IPS-NIHi11 (cell line): Measurements from ENCODE around the gene ZNF234.
A peak's percentile ranks its signal among the peaks of the same experiment; 100 is the strongest.
"Not testable (repeated sequence)": the region's sequence is repeated elsewhere in the genome, so short reads cannot be mapped to it uniquely, and the experiment has no call there.

ENCODE experiments used
- DNase-seq: peaks from one replicate; pipeline ENCODE4 v3.0.0; 2012; ENCODE audit warnings: mixed read lengths, low spot score

Gene ZNF234

DNA sequence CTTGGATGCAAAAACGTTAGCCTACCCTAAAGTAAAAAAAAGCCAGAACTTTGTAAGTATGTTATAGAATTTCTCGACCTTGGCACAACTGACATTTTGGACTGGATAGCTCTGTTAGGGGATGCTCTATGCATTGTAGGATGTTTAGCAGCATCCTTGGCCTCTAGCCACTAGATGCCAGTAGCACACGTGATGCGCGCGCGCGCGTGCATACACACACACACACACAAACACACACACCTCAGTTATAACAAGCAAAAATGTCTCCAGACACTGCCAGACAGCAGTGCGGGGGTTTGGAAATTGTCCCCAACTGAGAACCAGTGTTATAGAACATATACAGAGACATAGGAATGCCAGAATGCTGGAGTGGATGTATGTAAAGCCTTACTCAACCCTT lies 40.8 kb downstream of the ZNF234 start:
- no peak for DNase-seq

DNA sequence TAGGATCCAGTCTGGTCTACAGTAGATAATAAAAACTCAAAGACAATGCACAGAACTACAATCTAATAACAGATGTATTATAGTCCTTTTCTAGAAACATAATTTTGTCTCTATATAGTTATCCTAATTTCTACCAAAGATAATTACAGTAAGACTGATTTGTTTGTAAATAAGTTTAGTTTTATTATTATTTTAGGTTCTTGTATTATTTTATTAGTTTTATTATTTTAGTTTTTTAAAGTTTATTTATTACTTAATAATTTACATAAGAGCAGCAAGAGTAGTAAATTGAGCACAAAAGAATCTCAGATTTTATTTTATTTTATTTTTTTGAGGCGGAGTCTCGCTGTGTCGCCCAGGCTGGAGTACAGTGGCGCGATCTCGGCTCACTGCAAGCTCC lies 48.7 kb downstream of the ZNF234 start:
- no peak for DNase-seq

DNA sequence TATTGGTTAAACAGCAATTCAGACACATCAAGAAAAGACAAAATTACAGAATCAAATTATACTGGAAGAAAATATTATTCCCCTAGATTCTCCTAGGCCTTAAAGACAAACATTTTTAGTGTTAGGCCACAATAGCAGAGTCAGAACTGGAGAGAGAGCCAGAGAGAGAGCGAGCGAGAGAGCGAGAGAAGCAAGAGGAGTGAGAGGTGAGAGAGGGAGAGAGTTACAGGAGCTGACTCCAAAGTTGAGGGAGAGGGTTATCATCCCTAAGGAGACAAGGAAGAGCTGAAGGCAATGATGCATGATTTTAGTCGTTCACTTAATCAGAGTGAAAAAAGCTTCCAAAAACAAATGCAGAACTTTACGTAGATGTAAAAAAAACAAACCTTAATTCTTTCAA lies 50.8 kb downstream of the ZNF234 start:
- DNase-seq = no peak

DNA sequence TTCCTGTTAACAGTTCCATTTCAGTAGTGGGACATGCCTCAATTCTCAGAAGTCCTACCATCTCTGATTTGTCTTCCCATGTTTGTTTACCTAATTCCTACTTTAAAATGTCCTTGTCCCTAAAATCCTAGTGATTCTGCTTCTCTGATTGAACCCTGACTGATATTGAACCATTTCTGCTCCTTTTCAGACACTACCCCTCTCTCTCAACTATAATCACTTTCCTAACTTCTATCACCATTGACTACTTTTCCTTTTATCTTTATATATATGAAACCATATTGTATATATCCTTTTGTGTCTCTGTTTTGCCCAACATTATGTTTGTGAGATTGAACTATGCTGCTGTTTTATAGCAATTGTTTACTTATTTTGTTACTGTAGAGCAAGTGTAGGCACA lies 55.4 kb downstream of the ZNF234 start:
- no peak for DNase-seq

DNA sequence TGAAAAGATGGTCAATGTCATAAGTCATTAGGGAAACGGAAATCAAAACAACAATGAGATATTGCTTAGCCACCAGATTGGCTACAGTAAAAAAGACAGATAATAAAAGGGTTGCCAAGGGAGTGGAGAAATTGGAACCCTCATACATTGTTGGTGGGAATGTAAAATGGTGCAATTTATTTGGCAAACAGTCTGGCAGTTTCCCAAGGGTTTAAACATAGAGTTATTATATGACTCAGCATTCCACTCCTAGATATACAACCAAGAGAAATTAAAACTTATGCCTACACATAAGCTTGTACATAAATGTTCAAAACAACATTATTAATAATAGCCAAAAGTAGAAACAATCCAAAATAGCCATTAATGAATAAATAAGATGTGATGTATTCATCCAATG lies 61.1 kb downstream of the ZNF234 start:
- no peak for DNase-seq

DNA sequence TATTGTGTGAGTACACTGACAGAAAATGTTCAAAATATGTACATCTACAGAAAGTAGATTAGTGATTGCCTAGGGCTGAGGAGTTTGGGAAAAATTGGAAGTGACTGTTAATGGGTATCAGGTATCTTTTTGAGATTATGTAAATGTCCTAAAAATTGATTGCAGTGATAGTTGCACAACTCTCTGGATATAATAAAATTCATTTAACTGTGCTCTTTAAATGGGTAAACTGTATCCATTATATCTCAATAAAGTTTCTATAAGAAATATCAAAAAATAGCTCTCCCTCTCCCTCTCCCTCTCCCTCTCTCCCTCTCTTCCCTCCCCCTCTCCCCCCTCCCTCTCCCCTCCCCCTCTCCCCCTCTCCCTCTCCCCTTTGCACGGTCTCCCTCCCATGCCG lies 61.6 kb downstream of the ZNF234 start:
- no peak for DNase-seq

DNA sequence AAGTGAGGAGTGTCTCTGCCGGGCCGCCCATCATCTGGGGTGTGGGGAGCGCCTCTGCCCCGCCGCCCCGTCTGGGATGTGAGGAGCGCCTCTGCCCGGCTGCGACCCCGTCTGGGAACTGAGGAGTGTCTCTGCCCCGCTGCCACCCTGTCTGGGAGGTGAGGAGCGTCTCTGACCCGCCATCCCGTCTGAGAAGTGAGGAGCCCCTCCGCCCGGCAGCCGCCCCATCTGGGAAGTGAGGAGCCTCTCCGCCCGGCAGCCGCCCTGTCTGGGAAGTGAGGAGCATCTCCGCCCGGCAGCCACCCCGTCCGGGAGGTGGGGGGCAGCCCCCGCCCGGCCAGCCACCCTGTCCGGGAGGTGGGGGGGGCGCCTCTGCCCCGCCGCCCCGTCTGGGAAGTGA lies 62.5 kb downstream of the ZNF234 start:
- DNase-seq = not testable (repeated sequence)

DNA sequence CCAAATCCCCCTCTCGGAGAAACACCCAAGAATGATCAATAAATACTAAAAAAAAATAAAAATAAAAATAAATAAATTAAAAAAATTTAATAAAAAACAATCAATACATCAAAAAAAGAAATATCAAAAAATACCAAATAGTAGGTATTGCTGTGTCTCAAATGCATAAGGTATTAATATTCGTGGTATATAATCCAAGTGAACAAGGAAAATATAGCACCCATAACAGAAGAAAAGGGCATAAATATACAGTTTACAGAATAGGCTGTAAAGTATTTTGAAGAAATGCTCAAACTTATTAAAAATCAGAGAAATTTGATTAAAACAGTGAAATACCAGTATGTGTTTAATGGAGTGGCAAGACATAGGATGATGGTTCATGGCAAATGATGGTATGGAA lies 63.4 kb downstream of the ZNF234 start:
- DNase-seq = no peak

DNA sequence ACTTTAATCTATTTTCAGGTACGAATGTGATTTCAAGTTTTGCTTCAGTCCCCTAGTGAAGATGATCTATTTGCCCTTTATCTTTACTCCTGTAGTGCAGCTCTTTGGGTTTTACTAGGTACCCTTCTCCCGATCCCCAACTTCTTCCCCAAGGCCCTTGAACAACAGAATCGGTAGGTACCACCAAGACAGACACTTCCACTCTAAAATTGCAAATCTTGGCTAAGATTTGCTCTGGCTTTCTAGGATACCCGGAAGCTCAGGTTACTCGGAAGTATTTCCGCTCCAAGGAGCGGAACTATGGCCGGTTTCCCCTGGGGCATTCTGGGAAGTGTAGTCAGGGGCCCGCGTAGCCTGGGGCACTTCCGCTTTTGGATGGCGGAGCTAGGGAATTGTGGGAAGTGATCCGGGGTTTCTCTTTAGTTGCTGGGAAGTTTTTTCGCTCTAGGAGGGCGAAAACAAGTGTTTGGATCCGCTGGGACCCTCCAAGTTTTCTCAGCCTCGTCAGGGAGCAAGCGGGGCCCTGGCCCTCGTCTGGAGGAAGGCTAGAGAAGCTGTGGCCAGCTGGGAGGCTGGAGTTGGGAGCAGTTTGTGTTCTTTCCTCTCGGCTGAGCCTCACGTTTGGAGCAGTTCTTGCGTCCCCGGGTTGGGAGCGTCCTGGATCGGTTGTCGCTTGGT lies 65.9 kb downstream of the ZNF234 start:
- DNase-seq = peak; percentile 88
